Body of pancreas (tissue), 4 donors: Measurements from ENCODE around the gene CYP27B1. TPM values are rescaled to one million over a fixed set of nuclear protein-coding genes. Genes with fewer than 3 reads are reported as not detected.

Experiments used
- ATAC-seq: fragments of 150-250 bp; one replicate; pipeline ENCODE4 v1.9.1; 2016
- DNase-seq, 4 donors: peaks; one replicate each; pipeline ENCODE4 v3.0.0-alpha.2; 2019
- H3K27ac ChIP-seq, 4 donors: fragments of 200-600 bp; sonication (generic); 1 replicate in 3 of 4; 2 replicates in 1 of 4; pipeline versions ENCODE4 v1.5.1 to v1.6.1; 2016 to 2019; ENCODE audit warnings: mild to moderate bottlenecking in 1 of 4, mixed read lengths in 1 of 4, moderate library complexity in 1 of 4
- H3K27me3 ChIP-seq, 2 donors: fragments of 200-600 bp; sonication (generic); one replicate each; pipeline ENCODE4 v1.6.0; 2016; ENCODE audit warnings: mild to moderate bottlenecking in 1 of 2
- H3K36me3 ChIP-seq, 2 donors: fragments of 200-600 bp; sonication (generic); replicated peaks in 1 of 2; 2 replicates each; pipeline ENCODE4 v1.5.1; 2016; ENCODE audit warnings: low read depth in 2 of 2; ENCODE audit not compliant: insufficient read depth in 1 of 2
- H3K4me1 ChIP-seq: fragments of 200-600 bp; sonication (generic); one replicate; pipeline ENCODE4 v1.6.0; 2016
- H3K4me3 ChIP-seq, 2 donors: fragments of 200-600 bp; sonication (generic); 1 replicate in 1 of 2; 2 replicates in 1 of 2; pipeline ENCODE4 v1.5.1; 2016 to 2019
- H3K9me3 ChIP-seq, 3 donors: fragments of 200-600 bp; sonication (generic); 1 replicate in 2 of 3; 2 replicates in 1 of 3; pipeline ENCODE4 v1.5.1; 2016
- CTCF ChIP-seq, 7 experiments: fragments of 450-650 bp in 4 of 7; fragments of 200-600 bp in 3 of 7; sonication (generic) in 3 of 7; IDR thresholded peaks; one replicate each; pipeline ENCODE4 v1.5.1; 2016 to 2019; ENCODE audit warnings: antibody characterized with exemption in 7 of 7
- POLR2A ChIP-seq, 3 donors: fragments of 450-650 bp; IDR thresholded peaks; one replicate each; pipeline ENCODE4 v1.6.1; 2016; ENCODE audit warnings: antibody characterized with exemption in 3 of 3, mild to moderate bottlenecking in 2 of 3
- WGBS, 2 donors: methylation state at CpG; one replicate each; pipeline ENCODE4 v1.1.5; 2017; 5-methylcytosine and 5-hydroxymethylcytosine counted together
- intact Hi-C: fragments of 100-400 bp; cut with DNase I; formaldehyde crosslinking; loops from one replicate; pipeline ENCODE4 v1.15.1; 2023
- total RNA-seq, 2 donors: library from RNA; depleted of rRNA; stranded (reverse); fragments of >200 nt; gene quantifications; one replicate each; pipeline ENCODE4 v1.1.0, GENCODE V29; 2016

CYP27B1 gene
- 1 to 10 TPM; 2.6 to 3.6 TPM for total RNA-seq

- ATAC-seq (peak; percentile 5), DNase-seq (peak in 1 of 4 donors; percentile 37)
- Histone ChIP-seq H3K27ac (no peak within 1 kb of the TSS), H3K36me3 (peaks cover 0 to 6% of the 10 kb centered on the region in 2 donors), H3K4me1 (peaks cover 46% of the 10 kb centered on the region), H3K27me3 (no peaks in the 10 kb centered on the region), H3K9me3 (no peaks in the 10 kb centered on the region), H3K4me3 (peak within 1 kb of the TSS in 1 of 2 donors; percentile 19)
- WGBS, 2 donors: 4 to 5% methylated on average over 26 to 38 of the region's 38 CpGs
- intact Hi-C loops: no loop called here
- TF ChIP-seq POLR2A (IDR thresholded peaks at IDR 0.05) (peak in 1 of 3 donors; percentile 7), CTCF (IDR thresholded peaks at IDR 0.05) (no peak)
Observed at GRCh38 chr12:57766464-57767304, at the start of gene CYP27B1. TSS of gene CYP27B1 (minus strand) at chr12:57767078. CDS start at chr12:57767041, 37 bp downstream.

GRCh38 chr12:57816001-57816854, 49.4 kb upstream of the CYP27B1 start:
- Histone ChIP-seq H3K27ac (no peak overlapping the region), H3K4me1 (no peaks in the 10 kb centered on the region), H3K36me3 (peaks cover 0 to 3% of the 10 kb centered on the region in 2 donors), H3K27me3 (no peaks in the 10 kb centered on the region), H3K4me3 (no peak overlapping the region), H3K9me3 (no peaks in the 10 kb centered on the region)
- WGBS, 2 donors: 21 to 22% methylated on average over 3 of the region's 3 CpGs
- ATAC-seq (no peak), DNase-seq (no peak)
- TF ChIP-seq POLR2A (IDR thresholded peaks at IDR 0.05) (no peak), CTCF (IDR thresholded peaks at IDR 0.05) (no peak)
- intact Hi-C loops: no loop called here

- intact Hi-C loops: no loop called here
- no peaks in the 10 kb centered on the region for H3K36me3 ChIP-seq
- no peak overlapping the region for H3K27ac ChIP-seq
- no peak for DNase-seq
- TF ChIP-seq CTCF (IDR thresholded peaks at IDR 0.05) (no peak), POLR2A (IDR thresholded peaks at IDR 0.05) (no peak)
- WGBS, 2 donors: 78 to 79% methylated on average over 8 to 13 of the region's 13 CpGs
- H3K9me3 ChIP-seq: no peaks in the 10 kb centered on the region
- ATAC-seq: no peak
- no peaks in the 10 kb centered on the region for H3K27me3 ChIP-seq
- no peaks in the 10 kb centered on the region for H3K4me1 ChIP-seq
- H3K4me3 ChIP-seq: no peak overlapping the region
Observed at GRCh38 chr12:57815177-57816000, 48.5 kb upstream of the CYP27B1 start.

GRCh38 chr12:57813971-57814772, 47.3 kb upstream of the CYP27B1 start:
- Histone ChIP-seq H3K4me3 (no peak overlapping the region), H3K27me3 (no peaks in the 10 kb centered on the region), H3K4me1 (no peaks in the 10 kb centered on the region), H3K27ac (no peak overlapping the region), H3K9me3 (no peaks in the 10 kb centered on the region), H3K36me3 (peaks cover 0 to 3% of the 10 kb centered on the region in 2 donors)
- 54 to 69% methylated on average over 12 to 17 of the region's 17 CpGs for WGBS, 2 donors
- TF ChIP-seq CTCF (IDR thresholded peaks at IDR 0.05) (no peak), POLR2A (IDR thresholded peaks at IDR 0.05) (no peak)
- ATAC-seq (peak; percentile 15), DNase-seq (no peak)
- intact Hi-C loops: no loop called here
